Right atrium auricular region (tissue), 2 donors: ENCODE data around the gene SAFB. TPM values are rescaled to one million over a fixed set of nuclear protein-coding genes. Genes with fewer than 3 reads are reported as not detected.

Source experiments
- DNase-seq: peaks from one replicate; pipeline ENCODE4 v3.0.0-alpha.2; 2019; ENCODE audit warnings: low spot score
- H3K27ac ChIP-seq, 2 donors: fragments of 200-600 bp; sonication (generic); 1 replicate in 1 of 2; 2 replicates in 1 of 2; pipeline ENCODE4 v1.5.1; 2016 to 2019
- H3K27me3 ChIP-seq, 2 donors: fragments of 200-600 bp; sonication (generic); one replicate each; pipeline versions ENCODE4 v1.5.1 to v1.6.0; 2017 to 2019
- H3K36me3 ChIP-seq: fragments of 200-600 bp; sonication (generic); one replicate; pipeline ENCODE4 v1.5.1; 2016
- H3K4me1 ChIP-seq, 2 donors: fragments of 200-600 bp; sonication (generic); one replicate each; pipeline versions ENCODE4 v1.5.1 to v1.6.0; 2017 to 2019
- H3K4me3 ChIP-seq, 2 donors: fragments of 200-600 bp; sonication (generic); 1 replicate in 1 of 2; 2 replicates in 1 of 2; pipeline ENCODE4 v1.5.1; 2017 to 2019; ENCODE audit warnings: mild to moderate bottlenecking in 1 of 2, moderate library complexity in 1 of 2
- H3K9me3 ChIP-seq, 2 donors: fragments of 200-600 bp; sonication (generic); one replicate each; pipeline ENCODE4 v1.5.1; 2019
- total RNA-seq, 2 donors: library from RNA; depleted of rRNA; stranded (reverse); fragments of >200 nt; gene quantifications; one replicate each; pipeline ENCODE4 v1.1.0, GENCODE V29; 2016
- TF ChIP-seq, protein P1 (sequence below), 2 donors: fragments of 200-600 bp; sonication (generic); IDR thresholded peaks; one replicate each; pipeline ENCODE4 v1.5.1; 2019; ENCODE audit warnings: antibody characterized with exemption in 2 of 2

Gene SAFB
- total RNA-seq, 2 donors from 2014 or later, result 31.9 to 32.7 TPM

- Histone ChIP-seq H3K4me3 (peak within 1 kb of the TSS; percentile 67 to 78), H3K9me3 (no peaks in the 10 kb centered on the region), H3K4me1 (peaks cover 0 to 34% of the 10 kb centered on the region in 2 donors), H3K36me3 (peaks cover 39% of the 10 kb centered on the region), H3K27ac (peak within 1 kb of the TSS; percentile 79 to 95), H3K27me3 (no peaks in the 10 kb centered on the region)
- peak; percentile 98 for DNase-seq
- TF ChIP-seq, protein P1, sequence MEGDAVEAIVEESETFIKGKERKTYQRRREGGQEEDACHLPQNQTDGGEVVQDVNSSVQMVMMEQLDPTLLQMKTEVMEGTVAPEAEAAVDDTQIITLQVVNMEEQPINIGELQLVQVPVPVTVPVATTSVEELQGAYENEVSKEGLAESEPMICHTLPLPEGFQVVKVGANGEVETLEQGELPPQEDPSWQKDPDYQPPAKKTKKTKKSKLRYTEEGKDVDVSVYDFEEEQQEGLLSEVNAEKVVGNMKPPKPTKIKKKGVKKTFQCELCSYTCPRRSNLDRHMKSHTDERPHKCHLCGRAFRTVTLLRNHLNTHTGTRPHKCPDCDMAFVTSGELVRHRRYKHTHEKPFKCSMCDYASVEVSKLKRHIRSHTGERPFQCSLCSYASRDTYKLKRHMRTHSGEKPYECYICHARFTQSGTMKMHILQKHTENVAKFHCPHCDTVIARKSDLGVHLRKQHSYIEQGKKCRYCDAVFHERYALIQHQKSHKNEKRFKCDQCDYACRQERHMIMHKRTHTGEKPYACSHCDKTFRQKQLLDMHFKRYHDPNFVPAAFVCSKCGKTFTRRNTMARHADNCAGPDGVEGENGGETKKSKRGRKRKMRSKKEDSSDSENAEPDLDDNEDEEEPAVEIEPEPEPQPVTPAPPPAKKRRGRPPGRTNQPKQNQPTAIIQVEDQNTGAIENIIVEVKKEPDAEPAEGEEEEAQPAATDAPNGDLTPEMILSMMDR (IDR thresholded peaks at IDR 0.05), result peak; percentile 93 to 96
These were observed 67.5 kb downstream of the SAFB start, which contains the start of gene RPL36 for GRCh38 chr19:5690125-5690954. Gene RPL36 (plus strand): TSS chr19:5690295. CDS start chr19:5690508, 213 bp downstream.

DNA sequence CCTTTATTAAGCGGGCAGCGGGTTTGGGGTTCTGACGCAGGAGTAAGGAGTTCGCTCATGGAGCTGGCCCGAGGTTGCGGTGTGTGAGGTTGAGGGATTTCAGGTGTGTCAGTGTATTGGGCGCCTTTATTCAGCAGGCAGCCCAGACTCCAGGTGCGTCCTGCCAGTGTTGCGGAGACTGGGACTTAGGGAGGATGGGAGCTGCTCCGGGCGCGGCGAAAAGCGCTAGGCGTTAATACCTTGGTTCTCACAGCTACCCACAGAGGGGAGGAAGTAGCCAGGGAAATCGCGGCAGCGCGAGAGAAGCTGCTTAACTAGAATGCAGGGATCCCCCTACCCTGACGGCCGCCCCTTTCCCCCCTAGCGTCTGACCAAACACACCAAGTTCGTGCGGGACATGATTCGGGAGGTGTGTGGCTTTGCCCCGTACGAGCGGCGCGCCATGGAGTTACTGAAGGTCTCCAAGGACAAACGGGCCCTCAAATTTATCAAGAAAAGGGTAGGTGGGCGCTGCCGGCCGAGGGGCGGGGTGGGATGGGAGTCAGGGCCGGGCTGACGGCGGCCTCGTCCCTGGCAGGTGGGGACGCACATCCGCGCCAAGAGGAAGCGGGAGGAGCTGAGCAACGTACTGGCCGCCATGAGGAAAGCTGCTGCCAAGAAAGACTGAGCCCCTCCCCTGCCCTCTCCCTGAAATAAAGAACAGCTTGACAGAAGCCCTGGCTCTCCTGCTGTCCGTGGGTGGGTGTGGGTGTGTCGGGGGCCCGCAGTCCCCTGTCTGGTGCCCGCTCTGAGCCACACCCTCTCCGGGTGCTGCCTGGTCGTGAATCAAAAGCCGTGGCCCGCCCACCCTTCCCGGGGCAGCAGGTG, 68.3 kb downstream of the SAFB start:
- peaks cover 0 to 33% of the 10 kb centered on the region in 2 donors for H3K4me1 ChIP-seq
- peaks cover 47% of the 10 kb centered on the region for H3K36me3 ChIP-seq
- peak overlapping the region; percentile 67 to 78 for H3K4me3 ChIP-seq
- TF ChIP-seq, protein P1 (IDR thresholded peaks at IDR 0.05), result no peak
- H3K9me3 ChIP-seq, result no peaks in the 10 kb centered on the region
- H3K27ac ChIP-seq, result peak overlapping the region; percentile 79 to 95
- H3K27me3 ChIP-seq, result no peaks in the 10 kb centered on the region
- DNase-seq, result peak; percentile 79

DNA sequence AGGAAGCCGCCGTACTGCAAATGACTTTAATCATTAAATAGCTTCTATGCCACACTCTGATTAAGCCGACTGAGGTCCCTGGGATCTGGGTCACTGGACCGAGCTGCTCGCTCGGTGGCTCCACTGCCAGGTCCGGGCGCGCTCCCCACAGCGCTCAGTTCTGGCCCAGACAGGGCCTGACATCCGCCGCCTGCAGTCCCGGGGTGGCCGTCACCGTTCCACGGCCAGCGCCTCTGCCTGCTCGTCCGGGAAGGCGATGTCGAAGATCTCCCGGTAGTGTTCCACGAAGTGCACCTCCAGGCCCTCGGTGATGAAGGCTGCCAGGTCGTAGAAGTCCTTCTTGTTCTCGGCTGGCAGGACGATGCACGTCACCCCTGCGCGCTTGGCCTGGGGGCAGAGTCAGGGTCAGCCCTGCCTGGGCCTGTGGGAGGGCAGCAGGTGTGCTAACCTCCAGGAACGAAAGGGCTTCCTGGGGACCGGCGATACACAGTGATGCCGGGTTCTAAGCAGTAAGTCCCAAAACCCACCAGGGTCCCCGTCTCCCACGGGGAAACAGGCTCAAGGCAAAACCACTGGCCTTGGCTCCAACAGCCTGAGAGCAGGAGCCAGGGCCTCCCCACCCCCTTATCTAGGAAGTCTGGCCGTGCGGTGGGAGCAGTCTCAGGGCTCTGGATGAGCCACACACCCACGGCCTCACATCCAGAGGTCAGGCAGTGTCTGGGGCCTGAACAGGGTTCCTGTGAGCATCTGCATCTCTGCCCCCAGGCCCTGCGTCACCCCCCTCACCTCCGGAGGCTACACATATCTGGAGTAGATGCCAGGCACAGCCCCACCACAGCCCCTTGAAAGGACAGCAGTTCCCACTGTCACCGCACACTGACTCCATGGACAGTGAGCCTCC, 69.2 kb downstream of the SAFB start:
- H3K4me1 ChIP-seq, result peaks cover 0 to 29% of the 10 kb centered on the region in 2 donors
- H3K27me3 ChIP-seq, result no peaks in the 10 kb centered on the region
- H3K4me3 ChIP-seq, result peak overlapping the region; percentile 67 to 78
- peak overlapping the region; percentile 79 to 95 for H3K27ac ChIP-seq
- TF ChIP-seq, protein P1 (IDR thresholded peaks at IDR 0.05), result no peak
- DNase-seq, result no peak
- H3K9me3 ChIP-seq, result no peaks in the 10 kb centered on the region
- peaks cover 56% of the 10 kb centered on the region for H3K36me3 ChIP-seq

DNA sequence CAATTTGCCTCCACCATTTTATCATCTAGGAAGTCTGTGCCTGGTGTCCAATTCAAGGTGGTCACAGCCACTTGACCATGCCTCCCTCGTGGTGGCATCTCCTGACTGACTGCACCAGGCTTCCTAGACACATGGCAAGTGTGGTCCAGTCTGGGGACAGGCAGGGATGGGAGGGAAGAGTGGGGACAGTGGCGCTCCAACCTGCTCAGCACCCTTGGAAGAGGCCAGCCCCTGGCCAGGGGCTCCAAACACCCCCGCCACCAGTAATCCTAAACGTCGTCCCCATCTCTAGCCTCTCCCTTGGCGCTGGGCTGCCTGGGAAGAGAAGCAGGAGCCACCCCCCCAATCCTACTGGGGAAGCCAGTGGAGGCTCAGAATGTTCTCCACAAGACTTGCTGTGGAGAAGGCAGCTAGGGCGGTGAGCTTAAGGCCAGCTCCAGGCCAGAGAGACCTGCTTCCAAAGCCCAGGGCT, 69.9 kb downstream of the SAFB start:
- Histone ChIP-seq H3K9me3 (no peaks in the 10 kb centered on the region), H3K4me1 (peaks cover 0 to 24% of the 10 kb centered on the region in 2 donors), H3K27me3 (no peaks in the 10 kb centered on the region), H3K4me3 (no peak overlapping the region), H3K36me3 (peaks cover 60% of the 10 kb centered on the region), H3K27ac (no peak overlapping the region)
- TF ChIP-seq, protein P1 (IDR thresholded peaks at IDR 0.05), result no peak
- DNase-seq, result no peak
